AG04449 (cell line): ENCODE results near the gene ERC2.

ENCODE experiments used
- CTCF ChIA-PET: fragments of 350-600 bp; formaldehyde crosslinking; extraction: SDS; loops from one replicate; lab custom pipeline; 2021; ENCODE audit warnings: antibody characterized with exemption; lab: Yijun Ruan, JAX
- POLR2A ChIA-PET: fragments of 400-600, 350-600 bp; formaldehyde crosslinking; extraction: SDS; loops from one replicate; lab custom pipeline; 2020; ENCODE audit warnings: antibody characterized with exemption, inconsistent platforms; lab: Yijun Ruan, JAX
- DNase-seq: peaks from one replicate; pipeline ENCODE4 v3.0.0-alpha.2; 2010; ENCODE audit warnings: low read depth, low spot score
- H3K4me3 ChIP-seq: 2 replicates; pipeline ENCODE4 v1.5.1; 2011; ENCODE audit warnings: low read depth, mild to moderate bottlenecking, control low read depth, low read length
- CTCF ChIP-seq: IDR thresholded peaks from one replicate; pipeline ENCODE4 v1.5.1; 2011; ENCODE audit warnings: mild to moderate bottlenecking, moderate library complexity, low read length, control low read depth, inconsistent platforms; ENCODE audit not compliant: insufficient read depth; ENCODE audit errors: missing control alignments

The ERC2 gene

DNA sequence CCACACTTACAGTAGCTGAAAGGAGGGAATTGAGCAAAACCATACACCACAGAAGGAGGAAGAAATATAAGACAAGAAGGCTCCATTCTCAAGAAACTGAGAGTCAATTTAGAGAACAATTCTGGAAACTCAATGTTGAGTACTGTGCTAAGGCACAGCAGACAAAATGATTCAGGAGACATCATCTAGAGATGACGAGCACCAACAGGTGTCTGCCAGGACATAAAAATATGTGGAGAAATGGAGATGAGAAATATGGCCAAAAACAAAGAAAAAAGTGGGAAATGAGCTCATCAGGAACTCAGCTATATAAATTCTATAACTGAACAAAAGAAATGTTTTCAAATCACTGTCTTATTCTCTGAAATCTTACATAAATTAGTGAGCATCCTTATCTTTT, 343.7 kb downstream of the ERC2 start:
- no peak for DNase-seq
- POLR2A ChIA-PET: no interaction called here
- no peak for TF ChIP-seq CTCF
- CTCF ChIA-PET: no interaction called here
- H3K4me3 ChIP-seq: no peak overlapping the region

GRCh38 chr3:56123487-56123886, 344.8 kb downstream of the ERC2 start:
- ChIA-PET POLR2A (no interaction called here), CTCF (no interaction called here)
- no peak for TF ChIP-seq CTCF
- DNase-seq: no peak
- H3K4me3 ChIP-seq: no peak overlapping the region

- TF ChIP-seq CTCF: no peak
- no peak for DNase-seq
- no peak overlapping the region for H3K4me3 ChIP-seq
- CTCF ChIA-PET: no interaction called here
- POLR2A ChIA-PET: no interaction called here
Observed at GRCh38 chr3:56122911-56123310, 345.4 kb downstream of the ERC2 start.

DNA sequence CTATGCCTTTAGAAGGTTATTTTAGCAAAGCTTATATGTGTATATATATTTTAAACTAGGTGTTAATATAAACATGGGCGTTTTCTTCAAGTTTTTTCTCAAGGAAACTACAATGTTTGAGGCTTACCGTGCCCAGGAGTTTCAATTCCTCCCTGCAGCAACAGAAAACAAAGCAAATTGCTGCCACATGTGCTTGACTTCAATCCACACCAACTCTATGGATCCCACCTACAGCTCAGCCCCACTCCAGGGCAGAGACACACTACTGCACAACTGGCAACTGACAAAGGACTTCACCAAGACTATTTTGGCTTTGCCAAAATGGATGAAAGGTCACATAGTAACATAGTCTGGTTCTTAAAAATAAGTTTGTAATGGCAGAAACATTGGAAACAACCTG, 346.6 kb downstream of the ERC2 start:
- POLR2A ChIA-PET: no interaction called here
- no peak for DNase-seq
- CTCF ChIA-PET: no interaction called here
- no peak overlapping the region for H3K4me3 ChIP-seq
- TF ChIP-seq CTCF: no peak

DNA sequence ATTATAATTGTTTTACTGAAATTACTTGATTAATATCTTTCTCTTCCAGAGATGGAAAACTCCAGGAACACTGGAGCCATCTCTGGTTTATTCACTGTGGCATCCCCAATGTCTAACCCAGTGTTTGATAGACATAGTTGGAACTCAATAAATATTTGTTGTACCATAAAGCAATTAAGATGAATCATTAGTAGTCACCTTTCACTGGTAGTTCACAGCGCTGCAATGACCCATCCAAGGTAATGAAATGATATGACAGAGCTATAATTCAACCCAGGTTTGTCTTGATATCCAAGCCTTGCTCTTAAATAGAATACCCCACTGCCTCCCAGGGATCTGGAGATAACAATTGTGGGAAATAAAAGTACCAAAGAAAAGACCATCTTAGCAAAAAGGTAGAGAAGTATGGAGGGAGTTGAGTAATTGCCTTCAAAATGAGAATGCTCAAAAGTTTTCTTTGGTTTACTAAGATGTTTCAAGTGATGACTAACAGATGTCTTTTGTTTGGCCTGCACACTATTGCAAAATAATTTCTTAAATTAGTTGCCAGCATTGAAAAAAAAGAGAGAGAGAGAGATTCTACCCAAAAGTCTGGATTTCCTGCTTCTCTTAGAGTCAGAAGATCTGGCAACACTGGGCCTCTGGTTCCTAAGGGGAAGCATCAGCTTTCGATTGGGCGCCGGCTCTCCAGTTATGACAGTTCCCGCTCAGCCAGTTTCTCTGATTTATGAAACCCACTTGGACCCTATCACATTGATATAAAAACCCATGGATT, 348.5 kb downstream of the ERC2 start:
- ChIA-PET POLR2A (no interaction called here), CTCF (no interaction called here)
- DNase-seq: no peak
- no peak overlapping the region for H3K4me3 ChIP-seq
- TF ChIP-seq CTCF: no peak

DNA sequence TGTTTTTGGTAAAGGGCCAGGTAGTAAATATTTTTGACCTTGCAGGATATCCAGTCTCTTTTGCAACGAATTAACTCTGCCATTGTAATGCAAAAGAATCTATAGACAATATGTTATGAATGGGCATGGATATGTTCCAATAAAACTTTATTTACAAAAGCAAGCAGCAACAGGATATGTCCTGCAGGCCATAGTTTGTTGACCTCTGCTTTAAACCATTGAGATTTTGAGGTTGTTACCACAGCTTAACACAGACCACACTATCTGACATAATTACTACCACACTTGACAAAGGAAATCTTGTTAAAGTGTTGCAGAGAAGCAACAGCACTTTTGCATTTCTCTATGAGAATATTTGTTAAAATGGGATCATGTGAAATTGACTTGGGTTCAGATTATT, 349.3 kb downstream of the ERC2 start:
- no peak for DNase-seq
- TF ChIP-seq CTCF: no peak
- CTCF ChIA-PET: no interaction called here
- H3K4me3 ChIP-seq: no peak overlapping the region
- POLR2A ChIA-PET: no interaction called here
